Neural cell (in vitro differentiated cells): Measurements from ENCODE around the gene PRKG1. TPM values are rescaled to one million over a fixed set of nuclear protein-coding genes. Genes with fewer than 3 reads are reported as not detected.

ENCODE experiments used
- H2AFZ ChIP-seq: fragments of 200-600, 300-800 bp; sonication (generic), shearing (Covaris generic); 2 replicates; pipeline ENCODE4 v1.6.0; 2014; ENCODE audit warnings: low read depth, mild to moderate bottlenecking, antibody characterized with exemption, low read length, moderate library complexity
- H3F3A ChIP-seq: fragments of 200-600 bp; shearing (Covaris generic); 2 replicates; pipeline ENCODE4 v1.6.1; 2016; ENCODE audit warnings: mild to moderate bottlenecking, moderate library complexity, mixed read lengths, antibody characterized with exemption, low read length; ENCODE audit not compliant: insufficient read depth, poor library complexity, severe bottlenecking
- H3K27ac ChIP-seq: fragments of 200-600, 300-800 bp; sonication (generic), shearing (Covaris generic); 2 replicates; pipeline ENCODE4 v1.5.1; 2014; ENCODE audit warnings: mild to moderate bottlenecking, low read length, moderate library complexity
- H3K27me3 ChIP-seq: fragments of 300-800, 200-600 bp; sonication (generic), shearing (Covaris generic); 2 replicates; pipeline ENCODE4 v1.6.0; 2014; ENCODE audit warnings: mild to moderate bottlenecking, low read depth, low read length, moderate library complexity; ENCODE audit not compliant: insufficient read depth
- H3K36me3 ChIP-seq: fragments of 300-800, 200-600 bp; sonication (generic), shearing (Covaris generic); 2 replicates; pipeline ENCODE4 v1.5.1; 2014; ENCODE audit warnings: mild to moderate bottlenecking, antibody characterized with exemption, low read length, moderate library complexity; ENCODE audit not compliant: insufficient read depth
- H3K4me2 ChIP-seq: fragments of 300-800, 200-600 bp; sonication (generic), shearing (Covaris generic); 2 replicates; pipeline ENCODE4 v1.6.0; 2014; ENCODE audit warnings: mild to moderate bottlenecking, low read length
- H3K4me3 ChIP-seq: fragments of 300-800, 200-600 bp; sonication (generic), shearing (Covaris generic); 2 replicates; pipeline ENCODE4 v1.5.1; 2014; ENCODE audit warnings: mild to moderate bottlenecking, low read length, moderate library complexity
- H3K79me2 ChIP-seq: fragments of 200-600 bp; shearing (Covaris generic); replicated peaks from 2 replicates; pipeline ENCODE4 v1.6.0; 2014; ENCODE audit warnings: mild to moderate bottlenecking, low read length, moderate library complexity; ENCODE audit not compliant: insufficient read depth
- H3K9ac ChIP-seq: fragments of 300-800, 200-600 bp; sonication (generic), shearing (Covaris generic); 2 replicates; pipeline ENCODE4 v1.6.1; 2016; ENCODE audit warnings: mild to moderate bottlenecking, low read length, mixed read lengths
- H3K9me2 ChIP-seq: fragments of 200-600 bp; shearing (Covaris generic); 2 replicates; pipeline ENCODE4 v1.6.1; 2016; ENCODE audit warnings: mild to moderate bottlenecking, low read length, mixed read lengths; ENCODE audit not compliant: insufficient read depth
- H3K9me3 ChIP-seq: fragments of 200-600, 300-800 bp; sonication (generic), shearing (Covaris generic); 2 replicates; pipeline ENCODE4 v1.6.1; 2016; ENCODE audit warnings: mild to moderate bottlenecking, mixed run types, low read length, moderate library complexity, mixed read lengths
- H4K20me1 ChIP-seq: fragments of 200-600 bp; shearing (Covaris generic); 2 replicates; pipeline ENCODE4 v1.6.1; 2016; ENCODE audit warnings: mild to moderate bottlenecking, mixed run types; ENCODE audit not compliant: insufficient read depth
- CTCF ChIP-seq: fragments of 450-650 bp; IDR thresholded peaks from 2 replicates; pipeline ENCODE4 v1.5.1; 2014; ENCODE audit warnings: antibody characterized with exemption, mild to moderate bottlenecking, moderate library complexity; ENCODE audit not compliant: poor library complexity, severe bottlenecking
- EP300 ChIP-seq: fragments of 450-650 bp; conservative IDR thresholded peaks from 2 replicates; pipeline ENCODE4 v1.6.1; 2014; ENCODE audit warnings: antibody characterized with exemption, mild to moderate bottlenecking, moderate library complexity; ENCODE audit not compliant: poor library complexity, severe bottlenecking
- EZH2 ChIP-seq: fragments of 200-600, 300-800 bp; shearing (Covaris generic), sonication (generic); IDR thresholded peaks from 2 replicates; pipeline ENCODE4 v1.6.1; 2014; ENCODE audit warnings: antibody characterized with exemption, low read length, borderline replicate concordance, mild to moderate bottlenecking; ENCODE audit not compliant: insufficient read depth, poor library complexity, severe bottlenecking
- MXI1 ChIP-seq: fragments of 450-650 bp; conservative IDR thresholded peaks from 2 replicates; pipeline ENCODE4 v1.6.1; 2014; ENCODE audit warnings: antibody characterized with exemption, mild to moderate bottlenecking; ENCODE audit not compliant: poor library complexity, severe bottlenecking
- POLR2AphosphoS5 ChIP-seq: IDR thresholded peaks from 2 replicates; pipeline ENCODE4 v1.6.1; 2012
- RAD21 ChIP-seq: fragments of 450-650 bp; conservative IDR thresholded peaks from 2 replicates; pipeline ENCODE4 v1.6.1; 2014; ENCODE audit warnings: antibody characterized with exemption, mild to moderate bottlenecking, moderate library complexity
- REST ChIP-seq: IDR thresholded peaks from 2 replicates; pipeline ENCODE4 v1.6.1; 2012; ENCODE audit warnings: borderline replicate concordance
- SMC3 ChIP-seq: fragments of 450-650 bp; conservative IDR thresholded peaks from 2 replicates; pipeline ENCODE4 v1.6.1; 2014; ENCODE audit warnings: antibody characterized with exemption, mild to moderate bottlenecking, moderate library complexity; ENCODE audit not compliant: poor library complexity
- TAF1 ChIP-seq: IDR thresholded peaks from 2 replicates; pipeline ENCODE4 v1.6.1; 2012; ENCODE audit warnings: low read depth
- polyA plus RNA-seq: library from polyadenylated mRNA; depleted of rRNA; stranded (reverse); fragments of >200 nt; gene quantifications from 2 replicates; pipeline ENCODE4 v1.2.3, GENCODE V29; 2014

The PRKG1 gene
- polyA plus RNA-seq, 1 donor from 2014 or later = 2.2 TPM

- no peaks in the 10 kb centered on the region for H4K20me1 ChIP-seq
- no peak overlapping the region for H3K27ac ChIP-seq
- no peaks in the 10 kb centered on the region for H3F3A ChIP-seq
- no peak overlapping the region for H3K4me3 ChIP-seq
- H3K9ac ChIP-seq = no peak overlapping the region
- TF ChIP-seq EP300 (no peak), TAF1 (no peak)
- H3K9me2 ChIP-seq = no peaks in the 10 kb centered on the region
- H2AFZ ChIP-seq = no peak overlapping the region
- no peaks in the 10 kb centered on the region for H3K27me3 ChIP-seq
- H3K9me3 ChIP-seq = no peaks in the 10 kb centered on the region
- no peaks in the 10 kb centered on the region for H3K36me3 ChIP-seq
- no peak overlapping the region for H3K4me2 ChIP-seq
- no peaks in the 10 kb centered on the region for H3K79me2 ChIP-seq
Observed at GRCh38 chr10:52259426-52259812, 1185.1 kb downstream of the PRKG1 start.

- Histone ChIP-seq H3K4me3 (no peak overlapping the region), H2AFZ (no peak overlapping the region), H3K27ac (no peak overlapping the region), H3K79me2 (no peaks in the 10 kb centered on the region), H3K4me2 (no peak overlapping the region), H3F3A (no peaks in the 10 kb centered on the region), H3K9me2 (no peaks in the 10 kb centered on the region), H3K9me3 (no peaks in the 10 kb centered on the region), H3K27me3 (no peaks in the 10 kb centered on the region), H4K20me1 (no peaks in the 10 kb centered on the region), H3K9ac (no peak overlapping the region), H3K36me3 (no peaks in the 10 kb centered on the region)
- TF ChIP-seq POLR2AphosphoS5 (no peak), CTCF (no peak), SMC3 (no peak), RAD21 (no peak), EP300 (no peak), TAF1 (no peak), MXI1 (no peak), REST (no peak), EZH2 (no peak)
Observed at GRCh38 chr10:52261362-52261761, 1187.1 kb downstream of the PRKG1 start.
